ENCODE data around the gene DHCR24.

Gene DHCR24

DNA sequence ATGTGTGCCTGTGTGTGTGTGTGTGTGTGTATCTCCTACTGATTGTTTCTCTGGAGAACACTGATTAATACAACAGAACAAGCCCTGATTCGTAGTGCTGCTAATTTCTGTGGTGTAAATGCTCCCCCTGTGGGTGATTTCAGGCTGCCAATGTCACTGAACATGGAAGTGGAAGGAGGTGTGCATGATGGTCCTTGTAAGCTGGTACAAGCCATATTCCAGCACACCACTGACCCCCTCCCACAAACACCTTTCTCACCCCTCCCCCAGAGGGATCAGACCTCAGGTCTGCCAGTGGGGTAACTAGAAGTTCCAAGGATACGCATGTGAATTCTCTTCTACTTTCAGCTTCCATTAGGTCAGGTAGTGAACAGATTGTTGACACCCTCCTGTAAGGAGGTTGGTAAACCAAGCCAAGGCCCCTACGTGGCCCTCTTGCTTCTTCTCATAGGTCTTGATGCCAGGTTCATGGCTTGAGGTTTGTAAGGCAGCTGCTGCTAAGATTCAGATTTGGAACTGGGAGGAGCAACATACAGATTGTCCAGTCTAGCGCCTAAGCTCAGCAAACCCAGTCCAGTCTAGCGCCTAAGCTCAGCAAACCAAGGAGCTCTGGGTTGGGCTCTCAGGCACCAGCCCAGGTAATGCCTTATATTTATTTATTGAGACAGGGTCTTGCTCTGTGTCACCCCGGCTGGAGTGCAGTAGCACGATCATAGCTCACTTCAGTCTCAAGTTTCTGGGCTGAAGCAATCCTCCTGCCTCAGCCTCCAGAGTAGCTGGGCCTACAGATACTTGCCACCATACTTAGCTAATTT, 38.7 kb downstream of the DHCR24 start:
- no peaks in the 10 kb centered on the region for H3K27me3 ChIP-seq (replicated peaks; ENCODE audit: control insufficient read depth, insufficient read depth, low read length)
- TF ChIP-seq, protein P1, sequence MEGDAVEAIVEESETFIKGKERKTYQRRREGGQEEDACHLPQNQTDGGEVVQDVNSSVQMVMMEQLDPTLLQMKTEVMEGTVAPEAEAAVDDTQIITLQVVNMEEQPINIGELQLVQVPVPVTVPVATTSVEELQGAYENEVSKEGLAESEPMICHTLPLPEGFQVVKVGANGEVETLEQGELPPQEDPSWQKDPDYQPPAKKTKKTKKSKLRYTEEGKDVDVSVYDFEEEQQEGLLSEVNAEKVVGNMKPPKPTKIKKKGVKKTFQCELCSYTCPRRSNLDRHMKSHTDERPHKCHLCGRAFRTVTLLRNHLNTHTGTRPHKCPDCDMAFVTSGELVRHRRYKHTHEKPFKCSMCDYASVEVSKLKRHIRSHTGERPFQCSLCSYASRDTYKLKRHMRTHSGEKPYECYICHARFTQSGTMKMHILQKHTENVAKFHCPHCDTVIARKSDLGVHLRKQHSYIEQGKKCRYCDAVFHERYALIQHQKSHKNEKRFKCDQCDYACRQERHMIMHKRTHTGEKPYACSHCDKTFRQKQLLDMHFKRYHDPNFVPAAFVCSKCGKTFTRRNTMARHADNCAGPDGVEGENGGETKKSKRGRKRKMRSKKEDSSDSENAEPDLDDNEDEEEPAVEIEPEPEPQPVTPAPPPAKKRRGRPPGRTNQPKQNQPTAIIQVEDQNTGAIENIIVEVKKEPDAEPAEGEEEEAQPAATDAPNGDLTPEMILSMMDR (IDR thresholded peaks at IDR 0.05; ENCODE audit: insufficient read depth, low read length, poor library complexity, severe bottlenecking) = peak; percentile 18
- DNase-seq (ENCODE audit: extremely low read depth, insufficient read length) = no peak
- peaks cover 40% of the 10 kb centered on the region for H3K36me3 ChIP-seq (ENCODE audit: control insufficient read depth, insufficient read depth, low read length)
- H3K4me3 ChIP-seq (replicated peaks; ENCODE audit: low read depth, low read length) = no peak overlapping the region

DNA sequence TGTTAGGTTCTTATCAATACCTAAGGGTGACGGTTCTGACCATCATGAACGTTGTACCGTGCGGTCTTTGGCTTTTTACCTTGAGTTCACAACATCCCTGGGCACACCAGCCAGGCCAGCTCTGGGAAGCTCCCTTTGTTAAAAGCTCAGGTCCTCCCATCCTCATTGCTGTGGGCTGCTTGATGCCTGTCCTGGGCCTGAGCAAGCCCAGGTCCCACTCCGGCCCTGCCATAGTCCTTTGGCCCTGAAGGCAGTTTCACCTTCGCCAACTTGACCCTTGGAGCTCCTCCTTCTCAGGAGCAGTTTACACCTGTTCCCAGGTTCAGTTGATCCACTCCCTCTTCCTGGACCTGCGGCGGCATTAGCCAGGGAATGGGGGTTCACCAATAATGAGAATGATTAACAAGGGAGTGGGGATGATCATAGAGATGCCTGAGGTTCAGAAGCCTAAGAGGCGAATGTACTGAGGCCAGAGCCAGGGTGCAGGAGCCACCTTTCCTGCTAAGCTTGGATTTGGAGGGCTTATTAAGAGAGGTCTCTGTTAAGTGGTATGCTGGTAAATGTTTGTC, 40.2 kb downstream of the DHCR24 start:
- DNase-seq (ENCODE audit: extremely low read depth, insufficient read length) = no peak
- Histone ChIP-seq H3K4me3 (replicated peaks; ENCODE audit: low read depth, low read length) (no peak overlapping the region), H3K36me3 (ENCODE audit: control insufficient read depth, insufficient read depth, low read length) (peaks cover 31% of the 10 kb centered on the region), H3K27me3 (replicated peaks; ENCODE audit: control insufficient read depth, insufficient read depth, low read length) (no peaks in the 10 kb centered on the region)
- TF ChIP-seq, protein P1 (IDR thresholded peaks at IDR 0.05; ENCODE audit: insufficient read depth, low read length, poor library complexity, severe bottlenecking) = no peak

GRCh38 chr1:54846301-54846700, 40.7 kb downstream of the DHCR24 start:
- TF ChIP-seq, protein P1 (IDR thresholded peaks at IDR 0.05; ENCODE audit: insufficient read depth, low read length, poor library complexity, severe bottlenecking) = no peak
- no peak for DNase-seq (ENCODE audit: extremely low read depth, insufficient read length)
- peaks cover 26% of the 10 kb centered on the region for H3K36me3 ChIP-seq (ENCODE audit: control insufficient read depth, insufficient read depth, low read length)
- no peaks in the 10 kb centered on the region for H3K27me3 ChIP-seq (replicated peaks; ENCODE audit: control insufficient read depth, insufficient read depth, low read length)
- H3K4me3 ChIP-seq (replicated peaks; ENCODE audit: low read depth, low read length) = no peak overlapping the region

- Histone ChIP-seq H3K27me3 (replicated peaks; ENCODE audit: control insufficient read depth, insufficient read depth, low read length) (no peaks in the 10 kb centered on the region), H3K36me3 (ENCODE audit: control insufficient read depth, insufficient read depth, low read length) (peaks cover 22% of the 10 kb centered on the region), H3K4me3 (replicated peaks; ENCODE audit: low read depth, low read length) (no peak overlapping the region)
- no peak for DNase-seq (ENCODE audit: extremely low read depth, insufficient read length)
- TF ChIP-seq, protein P1 (IDR thresholded peaks at IDR 0.05; ENCODE audit: insufficient read depth, low read length, poor library complexity, severe bottlenecking) = no peak
These were observed 41.2 kb downstream of the DHCR24 start for GRCh38 chr1:54845772-54846171.

DNA sequence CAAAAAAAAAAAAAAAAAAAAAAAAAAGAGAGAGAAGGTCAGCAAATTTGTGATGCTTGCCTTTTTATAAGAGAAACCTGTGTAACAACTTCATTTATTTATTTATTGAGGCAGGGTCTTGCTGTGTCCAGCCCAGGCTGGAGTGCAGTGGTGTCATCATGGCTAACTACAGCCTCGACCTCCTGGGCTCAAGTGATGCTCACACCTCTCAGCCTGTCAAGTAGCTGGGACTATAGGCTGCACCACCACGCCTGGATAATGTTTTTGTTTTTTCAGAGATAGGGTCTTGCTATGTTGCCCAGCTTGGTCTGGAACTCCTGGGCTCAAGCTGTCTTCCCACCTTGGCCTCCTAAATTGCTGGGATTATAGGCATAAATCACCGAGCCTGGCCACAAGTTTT, 42.4 kb downstream of the DHCR24 start:
- no peaks in the 10 kb centered on the region for H3K27me3 ChIP-seq (replicated peaks; ENCODE audit: control insufficient read depth, insufficient read depth, low read length)
- peaks cover 11% of the 10 kb centered on the region for H3K36me3 ChIP-seq (ENCODE audit: control insufficient read depth, insufficient read depth, low read length)
- H3K4me3 ChIP-seq (replicated peaks; ENCODE audit: low read depth, low read length) = no peak overlapping the region
- no peak for DNase-seq (ENCODE audit: extremely low read depth, insufficient read length)
- TF ChIP-seq, protein P1 (IDR thresholded peaks at IDR 0.05; ENCODE audit: insufficient read depth, low read length, poor library complexity, severe bottlenecking) = no peak

Measured in GM06990 (cell line).